Heart left ventricle (tissue), 16 donors: Measurements from ENCODE around the gene ZNF57. TPM values are rescaled to one million over a fixed set of nuclear protein-coding genes. Genes with fewer than 3 reads are reported as not detected.

Source experiments
- ATAC-seq, 4 donors: fragments of 200-7000 bp; cut with Tn5 transposase; one replicate each; pipeline ENCODE4 v1.9.1; 2020 to 2022; ENCODE audit warnings: moderate library complexity in 4 of 4, mild to moderate bottlenecking in 3 of 4, moderate number of reproducible peaks in 1 of 4
- DNase-seq, 5 donors: peaks; one replicate each; pipeline ENCODE4 v3.0.0-alpha.2; 2020
- H3K27ac ChIP-seq, 12 donors: fragments of 200-600 bp; sonication (generic) in 4 of 12; one replicate each; pipeline versions ENCODE4 v1.5.0 to v1.8.0; 2016 to 2022; ENCODE audit warnings: mild to moderate bottlenecking in 2 of 12
- H3K27me3 ChIP-seq, 9 donors: fragments of 200-600 bp; sonication (generic) in 2 of 9; one replicate each; pipeline versions ENCODE4 v1.5.1 to v1.8.0; 2016 to 2022; ENCODE audit warnings: mild to moderate bottlenecking in 3 of 9
- H3K36me3 ChIP-seq, 9 donors: fragments of 200-600 bp; sonication (generic) in 2 of 9; one replicate each; pipeline versions ENCODE4 v1.5.0 to v1.8.0; 2018 to 2022; ENCODE audit warnings: mild to moderate bottlenecking in 2 of 9
- H3K4me1 ChIP-seq, 12 donors: fragments of 200-600 bp; sonication (generic) in 4 of 12; one replicate each; pipeline versions ENCODE4 v1.5.0 to v1.8.0; 2016 to 2022; ENCODE audit warnings: mild to moderate bottlenecking in 3 of 12
- H3K4me3 ChIP-seq, 12 donors: fragments of 200-600 bp; sonication (generic) in 4 of 12; one replicate each; pipeline versions ENCODE4 v1.5.0 to v1.8.0; 2017 to 2022; ENCODE audit warnings: mild to moderate bottlenecking in 9 of 12, moderate library complexity in 4 of 12
- H3K9me3 ChIP-seq, 12 donors: fragments of 200-600 bp; sonication (generic) in 4 of 12; one replicate each; pipeline versions ENCODE4 v1.5.0 to v1.8.0; 2016 to 2022; ENCODE audit warnings: mild to moderate bottlenecking in 1 of 12
- POLR2A ChIP-seq, 2 donors: fragments of 450-650 bp; IDR thresholded peaks; one replicate each; pipeline ENCODE4 v1.6.1; 2017; ENCODE audit warnings: antibody characterized with exemption in 2 of 2, mild to moderate bottlenecking in 2 of 2, moderate library complexity in 2 of 2
- WGBS, 4 donors: extraction: QIAGEN DNeasy Blood & Tissue Kit in 2 of 4; methylation state at CpG; one replicate each; pipeline versions ENCODE4 v1.1.5 to v1.1.7; 2013 to 2018; 5-methylcytosine and 5-hydroxymethylcytosine counted together
- intact Hi-C, 10 donors: fragments of 100-400 bp; cut with DNase I; formaldehyde crosslinking; loops; one replicate each; pipeline versions ENCODE4 v1.11.1 to v1.14.2; 2022
- polyA plus RNA-seq, 2 donors: library from polyadenylated mRNA; stranded (reverse); fragments of 200-250 nt; gene quantifications; one replicate each; pipeline ENCODE4 v1.2.3, GENCODE V29; 2013
- total RNA-seq, 9 donors: library from RNA; depleted of rRNA in 2 of 9; stranded (reverse); fragments of >200 nt in 2 of 9; fragmentation: NEBNext Ultra II Directional in 3 of 9; extraction: Animal tissue kit (Norgen Biotek cat#: 25700) in 3 of 9; gene quantifications; one replicate each; pipeline versions ENCODE4 v1.1.0 to v1.2.4, GENCODE V29; 2016 to 2023
- TF ChIP-seq, protein P1 (sequence below), 12 donors: fragments of 200-600 bp; sonication (generic) in 4 of 12; IDR thresholded peaks; one replicate each; pipeline versions ENCODE4 v1.5.0 to v1.8.0; 2018 to 2022; ENCODE audit warnings: antibody characterized with exemption in 12 of 12, mild to moderate bottlenecking in 5 of 12
- donor health status: ischemic (EF 13 %, LVEDD 7.1; RV severe dilation, severe dysfunction).
- donor health status: healthy with polysubstance abuse.
- donor health status: DM: no; HTN: yes; CAD: no.
- donor health status: DM: no; HTN: no; CAD: no.
- donor health status: ischemic (EF 25% LVEDD 6.9; RV normal size, moderate dysfunction).
- donor health status: ischemic (EF 25% LVEDD 5.7; RV mildly dilated, moderate dysfunction).
- donor health status: healthy.
- donor health status: DM: yes; HTN: yes; CAD: no.
- donor health status: ischemic (EF 35%, LVEDD 5.7; RV mildly dilated, moderate dysfunction).
- donor health status: nonischemic (EF 11% LVEDD 7.7; RV severe dilation, severe dysfunction).
- donor health status: DM: yes; HTN: yes; CAD: no.
- donor health status: PGD.
- donor health status: ischemic (EF 29% LVEDD 5.4; RV normal size, mild dysfunction).
- donor health status: nonischemic (EF 23%, LVEDD 6.1; RV moderate dilation, normal function).

Gene ZNF57
- total and polyA plus RNA-seq, 11 donors: 2.1 to 5.6 (median 3.3) TPM

GRCh38 chr19:2906631-2907195 lies 6.0 kb downstream of the ZNF57 start:
- Histone ChIP-seq H3K4me1 (peaks cover 0 to 2% (median under 1%) of the 10 kb centered on the region in 12 donors), H3K36me3 (no peaks in the 10 kb centered on the region), H3K4me3 (no peak overlapping the region), H3K27me3 (no peaks in the 10 kb centered on the region), H3K9me3 (peaks cover 0 to 4% (median 0%) of the 10 kb centered on the region in 12 donors), H3K27ac (no peak overlapping the region)
- intact Hi-C loops: no loop called here
- no peak for TF ChIP-seq POLR2A (IDR thresholded peaks at IDR 0.05)
- TF ChIP-seq, protein P1, sequence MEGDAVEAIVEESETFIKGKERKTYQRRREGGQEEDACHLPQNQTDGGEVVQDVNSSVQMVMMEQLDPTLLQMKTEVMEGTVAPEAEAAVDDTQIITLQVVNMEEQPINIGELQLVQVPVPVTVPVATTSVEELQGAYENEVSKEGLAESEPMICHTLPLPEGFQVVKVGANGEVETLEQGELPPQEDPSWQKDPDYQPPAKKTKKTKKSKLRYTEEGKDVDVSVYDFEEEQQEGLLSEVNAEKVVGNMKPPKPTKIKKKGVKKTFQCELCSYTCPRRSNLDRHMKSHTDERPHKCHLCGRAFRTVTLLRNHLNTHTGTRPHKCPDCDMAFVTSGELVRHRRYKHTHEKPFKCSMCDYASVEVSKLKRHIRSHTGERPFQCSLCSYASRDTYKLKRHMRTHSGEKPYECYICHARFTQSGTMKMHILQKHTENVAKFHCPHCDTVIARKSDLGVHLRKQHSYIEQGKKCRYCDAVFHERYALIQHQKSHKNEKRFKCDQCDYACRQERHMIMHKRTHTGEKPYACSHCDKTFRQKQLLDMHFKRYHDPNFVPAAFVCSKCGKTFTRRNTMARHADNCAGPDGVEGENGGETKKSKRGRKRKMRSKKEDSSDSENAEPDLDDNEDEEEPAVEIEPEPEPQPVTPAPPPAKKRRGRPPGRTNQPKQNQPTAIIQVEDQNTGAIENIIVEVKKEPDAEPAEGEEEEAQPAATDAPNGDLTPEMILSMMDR (IDR thresholded peaks at IDR 0.05): no peak
- WGBS, 4 donors: 90 to 94% (median 92%) methylated on average over 20 of the region's 20 CpGs
- DNase-seq (no peak), ATAC-seq (peak in 1 of 4 donors; percentile 31)

GRCh38 chr19:2912306-2912705 lies 11.6 kb downstream of the ZNF57 start:
- TF ChIP-seq, protein P1 (IDR thresholded peaks at IDR 0.05): no peak
- TF ChIP-seq POLR2A (IDR thresholded peaks at IDR 0.05): no peak
- no peak for DNase-seq
- Histone ChIP-seq H3K36me3 (peaks cover 0 to 30% (median 16%) of the 10 kb centered on the region in 9 donors), H3K27ac (no peak overlapping the region), H3K27me3 (no peaks in the 10 kb centered on the region), H3K9me3 (peaks cover 0 to 15% (median 5%) of the 10 kb centered on the region in 12 donors), H3K4me3 (no peak overlapping the region), H3K4me1 (no peaks in the 10 kb centered on the region)
- intact Hi-C loops: no loop called here
- no peak for ATAC-seq
- 97 to 99% (median 98%) methylated on average over 5 of the region's 5 CpGs for WGBS, 4 donors

DNA sequence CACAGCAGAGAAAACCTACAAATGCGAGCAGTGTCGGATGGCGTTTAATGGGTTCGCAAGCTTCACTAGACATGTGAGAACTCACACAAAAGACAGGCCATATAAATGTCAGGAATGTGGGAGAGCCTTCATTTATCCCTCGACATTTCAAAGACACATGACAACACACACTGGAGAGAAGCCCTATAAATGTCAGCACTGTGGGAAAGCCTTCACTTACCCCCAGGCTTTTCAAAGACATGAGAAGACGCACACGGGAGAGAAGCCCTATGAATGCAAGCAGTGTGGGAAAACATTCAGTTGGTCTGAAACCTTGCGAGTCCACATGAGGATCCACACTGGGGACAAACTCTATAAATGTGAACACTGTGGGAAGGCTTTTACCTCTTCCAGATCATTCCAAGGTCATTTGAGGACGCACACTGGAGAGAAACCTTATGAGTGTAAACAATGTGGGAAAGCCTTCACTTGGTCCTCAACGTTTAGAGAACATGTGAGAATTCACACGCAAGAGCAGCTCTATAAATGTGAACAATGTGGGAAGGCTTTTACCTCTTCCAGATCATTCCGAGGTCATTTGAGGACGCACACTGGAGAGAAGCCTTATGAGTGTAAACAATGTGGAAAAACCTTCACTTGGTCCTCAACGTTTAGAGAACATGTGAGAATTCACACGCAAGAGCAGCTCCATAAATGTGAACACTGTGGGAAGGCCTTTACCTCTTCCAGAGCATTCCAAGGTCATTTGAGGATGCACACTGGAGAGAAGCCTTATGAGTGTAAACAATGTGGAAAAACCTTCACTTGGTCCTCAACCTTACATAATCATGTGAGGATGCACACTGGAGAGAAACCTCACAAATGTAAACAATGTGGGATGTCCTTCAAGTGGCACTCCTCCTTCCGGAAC lies 16.8 kb downstream of the ZNF57 start:
- no peak overlapping the region for H3K4me3 ChIP-seq
- H3K27ac ChIP-seq: no peak overlapping the region
- no peaks in the 10 kb centered on the region for H3K27me3 ChIP-seq
- TF ChIP-seq, protein P1 (IDR thresholded peaks at IDR 0.05): no peak
- TF ChIP-seq POLR2A (IDR thresholded peaks at IDR 0.05): no peak
- DNase-seq (no peak), ATAC-seq (no peak)
- H3K9me3 ChIP-seq: peaks cover 0 to 28% (median 14%) of the 10 kb centered on the region in 12 donors
- intact Hi-C loops: no loop called here
- WGBS, 4 donors: 93 to 99% (median 97%) methylated on average over 16 of the region's 16 CpGs
- no peaks in the 10 kb centered on the region for H3K4me1 ChIP-seq
- H3K36me3 ChIP-seq: peaks cover 0 to 43% (median 30%) of the 10 kb centered on the region in 9 donors

GRCh38 chr19:2922987-2923386 lies 22.3 kb downstream of the ZNF57 start:
- Histone ChIP-seq H3K27me3 (no peaks in the 10 kb centered on the region), H3K27ac (no peak overlapping the region), H3K4me1 (no peaks in the 10 kb centered on the region), H3K9me3 (peaks cover 0 to 10% (median 2%) of the 10 kb centered on the region in 12 donors), H3K4me3 (no peak overlapping the region), H3K36me3 (peaks cover 0 to 14% (median 6%) of the 10 kb centered on the region in 9 donors)
- 56 to 72% (median 59%) methylated on average over 5 of the region's 5 CpGs for WGBS, 4 donors
- intact Hi-C loops: no loop called here
- ATAC-seq (peak in 1 of 4 donors; percentile 22), DNase-seq (no peak)
- TF ChIP-seq, protein P1 (IDR thresholded peaks at IDR 0.05): no peak
- no peak for TF ChIP-seq POLR2A (IDR thresholded peaks at IDR 0.05)
